MCF 10A (cell line): ENCODE results near the gene NTM. TPM values are rescaled to one million over a fixed set of nuclear protein-coding genes. Genes with fewer than 3 reads are reported as not detected.

Source experiments
- BruUV-seq: library from RNA; stranded (reverse); fragments of 400-500 nt; replicated peaks from 2 replicates; lab custom pipeline; 2021; lab: Mats Ljungman, UMichigan
- CTCF ChIA-PET: fragments of 300-600 bp; sonication (Branson Sonifier 250); formaldehyde crosslinking; extraction: SDS; loops from one replicate; lab custom pipeline; 2021; ENCODE audit warnings: antibody characterized with exemption, inconsistent platforms; lab: Yijun Ruan, JAX
- POLR2A ChIA-PET: fragments of 300-600, 350-650 bp; sonication (Branson Sonifier 250); formaldehyde crosslinking; extraction: SDS; loops from one replicate; lab custom pipeline; 2020; ENCODE audit warnings: antibody characterized with exemption, inconsistent platforms; lab: Yijun Ruan, JAX
- DNase-seq: peaks from one replicate; pipeline ENCODE4 v3.0.0-alpha.2; 2018; ENCODE audit not compliant: unreplicated experiment
- H3K27ac Mint-ChIP-seq: one replicate; pipeline ENCODE4 v1.8.0; 2022; ENCODE audit warnings: mild to moderate bottlenecking, low read depth, mixed read lengths; ENCODE audit not compliant: unreplicated experiment
- H3K27me3 Mint-ChIP-seq: one replicate; pipeline ENCODE4 v1.8.0; 2022; ENCODE audit warnings: mixed read lengths; ENCODE audit not compliant: insufficient read depth, unreplicated experiment
- H3K36me3 Mint-ChIP-seq: one replicate; pipeline ENCODE4 v1.8.0; 2022; ENCODE audit warnings: mild to moderate bottlenecking, moderate library complexity, mixed read lengths; ENCODE audit not compliant: insufficient read depth, unreplicated experiment
- H3K4me1 Mint-ChIP-seq: one replicate; pipeline ENCODE4 v1.8.0; 2022; ENCODE audit warnings: mixed read lengths; ENCODE audit not compliant: insufficient read depth, unreplicated experiment
- H3K4me3 Mint-ChIP-seq: one replicate; pipeline ENCODE4 v1.8.0; 2022; ENCODE audit warnings: mild to moderate bottlenecking, moderate library complexity, mixed read lengths; ENCODE audit not compliant: unreplicated experiment
- H3K9me3 Mint-ChIP-seq: one replicate; pipeline ENCODE4 v1.8.0; 2022; ENCODE audit warnings: mixed read lengths; ENCODE audit not compliant: unreplicated experiment
- intact Hi-C: fragments of 100-400 bp; cut with micrococcal nuclease; formaldehyde crosslinking; loops from 2 replicates; pipeline ENCODE4 v1.14.1; 2022
- total RNA-seq: library from RNA; stranded (reverse); gene quantifications from 2 replicates; pipeline ENCODE4 v1.2.3, GENCODE V29; 2022
- TF ChIP-seq, protein P1 (sequence below): fragments of 200-600 bp; IDR thresholded peaks from one replicate; pipeline ENCODE4 v1.8.0; 2022; ENCODE audit warnings: antibody characterized with exemption, mild to moderate bottlenecking; ENCODE audit not compliant: unreplicated experiment

The NTM gene
- total RNA-seq, 1 experiment from 2014 or later = not detected

DNA sequence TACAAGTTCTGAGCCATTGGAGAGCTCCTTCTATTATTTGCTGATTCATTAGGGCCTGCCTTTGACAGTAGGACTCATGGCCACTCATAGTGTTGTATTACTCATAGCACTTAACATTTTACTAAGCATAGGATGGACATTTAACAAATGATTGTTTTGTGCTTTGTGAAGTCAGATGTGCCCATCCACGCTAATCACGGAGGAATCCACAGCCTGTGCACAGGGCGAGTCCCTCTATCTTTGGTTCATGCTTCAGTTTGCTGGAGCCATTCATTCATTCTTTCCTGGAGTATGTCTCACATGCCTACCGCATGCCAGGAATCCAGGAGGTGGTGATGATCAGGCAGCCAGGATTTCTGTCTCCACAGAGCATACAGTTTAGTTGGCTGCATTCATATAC is 254.1 kb downstream of the NTM start:
- H3K9me3 Mint-ChIP-seq = peaks cover 8% of the 10 kb centered on the region
- BruUV-seq = no TSS peak
- no peaks in the 10 kb centered on the region for H3K27me3 Mint-ChIP-seq
- TF ChIP-seq, protein P1, sequence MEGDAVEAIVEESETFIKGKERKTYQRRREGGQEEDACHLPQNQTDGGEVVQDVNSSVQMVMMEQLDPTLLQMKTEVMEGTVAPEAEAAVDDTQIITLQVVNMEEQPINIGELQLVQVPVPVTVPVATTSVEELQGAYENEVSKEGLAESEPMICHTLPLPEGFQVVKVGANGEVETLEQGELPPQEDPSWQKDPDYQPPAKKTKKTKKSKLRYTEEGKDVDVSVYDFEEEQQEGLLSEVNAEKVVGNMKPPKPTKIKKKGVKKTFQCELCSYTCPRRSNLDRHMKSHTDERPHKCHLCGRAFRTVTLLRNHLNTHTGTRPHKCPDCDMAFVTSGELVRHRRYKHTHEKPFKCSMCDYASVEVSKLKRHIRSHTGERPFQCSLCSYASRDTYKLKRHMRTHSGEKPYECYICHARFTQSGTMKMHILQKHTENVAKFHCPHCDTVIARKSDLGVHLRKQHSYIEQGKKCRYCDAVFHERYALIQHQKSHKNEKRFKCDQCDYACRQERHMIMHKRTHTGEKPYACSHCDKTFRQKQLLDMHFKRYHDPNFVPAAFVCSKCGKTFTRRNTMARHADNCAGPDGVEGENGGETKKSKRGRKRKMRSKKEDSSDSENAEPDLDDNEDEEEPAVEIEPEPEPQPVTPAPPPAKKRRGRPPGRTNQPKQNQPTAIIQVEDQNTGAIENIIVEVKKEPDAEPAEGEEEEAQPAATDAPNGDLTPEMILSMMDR = no peak
- ChIA-PET POLR2A (no interaction called here), CTCF (interaction anchor here (0.7 kb wide), 1 partner anchor 10 kb away, joined by 3 read pairs; no protein-coding TSS in a partner anchor)
- H3K4me3 Mint-ChIP-seq = no peak overlapping the region
- no peaks in the 10 kb centered on the region for H3K36me3 Mint-ChIP-seq
- H3K27ac Mint-ChIP-seq = no peak overlapping the region
- DNase-seq = no peak
- no peaks in the 10 kb centered on the region for H3K4me1 Mint-ChIP-seq
- intact Hi-C loops = no loop called here

DNA sequence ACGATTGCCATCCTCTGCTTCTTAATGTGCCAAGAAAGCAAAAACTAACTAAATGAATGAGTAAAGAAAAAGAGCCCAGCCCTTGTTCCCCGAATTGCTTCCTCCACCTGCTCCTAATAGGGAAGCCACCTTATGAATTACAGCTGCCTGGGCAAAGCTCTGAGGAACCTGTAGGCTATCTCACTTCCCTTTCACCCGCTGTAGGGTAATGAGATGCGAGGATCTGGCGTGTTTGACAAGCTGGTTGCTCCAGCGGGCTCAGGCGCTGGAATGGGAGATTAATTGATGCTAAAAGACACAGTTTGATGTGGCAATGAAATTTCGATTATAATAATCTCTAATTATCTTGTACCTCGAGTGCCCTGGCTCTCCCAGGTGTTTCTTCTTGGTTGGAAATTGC is 256.4 kb downstream of the NTM start:
- intact Hi-C loops = no loop called here
- ChIA-PET POLR2A (no interaction called here), CTCF (no interaction called here)
- Mint-ChIP-seq H3K4me1 (no peaks in the 10 kb centered on the region), H3K27me3 (no peaks in the 10 kb centered on the region), H3K4me3 (no peak overlapping the region), H3K36me3 (no peaks in the 10 kb centered on the region), H3K9me3 (peaks cover 8% of the 10 kb centered on the region), H3K27ac (no peak overlapping the region)
- no peak for DNase-seq
- BruUV-seq = no TSS peak
- TF ChIP-seq, protein P1 = no peak

DNA sequence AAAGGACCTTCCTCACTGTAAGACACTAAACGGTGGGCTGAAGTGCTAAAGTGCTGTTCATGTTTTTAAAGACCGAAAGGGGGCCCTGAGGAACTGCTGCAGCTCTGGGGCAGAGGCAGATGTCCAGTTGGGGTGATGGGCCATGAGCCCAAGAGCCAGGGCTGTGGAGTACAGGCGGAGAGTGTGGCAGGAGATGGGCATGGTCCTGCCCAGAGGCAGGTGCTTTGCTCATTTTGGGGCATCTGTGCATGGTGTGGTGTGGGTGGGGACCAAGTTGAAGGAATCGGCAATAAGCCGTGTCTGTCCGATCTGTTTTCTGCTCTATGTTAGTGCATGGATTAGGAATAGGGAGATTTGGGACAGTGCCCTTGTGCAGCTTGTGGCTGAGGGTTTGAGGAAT is 258.3 kb downstream of the NTM start:
- Mint-ChIP-seq H3K27ac (no peak overlapping the region), H3K9me3 (peaks cover 15% of the 10 kb centered on the region), H3K36me3 (no peaks in the 10 kb centered on the region), H3K4me1 (no peaks in the 10 kb centered on the region), H3K27me3 (no peaks in the 10 kb centered on the region), H3K4me3 (no peak overlapping the region)
- DNase-seq = no peak
- ChIA-PET POLR2A (no interaction called here), CTCF (interaction anchor here (2.2 kb wide), 1 partner anchor 563 kb away, joined by 7 read pairs; no protein-coding TSS in a partner anchor)
- intact Hi-C loops = no loop called here
- TF ChIP-seq, protein P1 = no peak
- BruUV-seq = no TSS peak

DNA sequence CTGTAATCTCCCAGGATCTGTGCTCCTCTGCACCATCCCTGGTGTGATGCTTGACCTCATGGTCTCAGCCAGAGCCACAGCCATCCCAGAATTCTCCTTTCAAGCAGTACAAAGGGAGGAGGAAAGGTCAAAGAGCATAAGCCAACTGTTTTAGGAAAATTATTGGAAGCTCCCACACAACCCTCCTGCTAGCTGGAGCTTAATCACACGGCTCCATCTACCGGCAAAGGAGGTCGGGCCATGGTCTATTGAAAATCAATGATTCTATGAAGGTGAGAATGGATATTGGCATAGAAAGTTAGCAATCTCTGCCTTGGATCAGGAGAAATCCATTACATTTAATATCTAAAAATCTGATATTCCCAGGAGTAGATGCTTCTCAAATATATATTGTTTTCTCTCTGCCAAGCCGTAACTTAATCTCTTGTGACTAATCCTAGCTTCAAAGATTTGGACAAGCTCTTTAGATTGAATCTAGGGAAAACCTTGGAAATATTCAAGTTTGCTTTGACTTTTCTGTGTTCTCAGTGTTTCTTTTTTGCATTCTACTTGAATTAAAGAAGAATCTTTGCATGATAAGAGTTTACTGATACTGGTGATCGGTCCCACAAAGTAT is 259.6 kb downstream of the NTM start:
- ChIA-PET POLR2A (no interaction called here), CTCF (interaction anchor here (1.0 to 2.2 kb wide), 2 partner anchors 44 to 564 kb away, joined by 4 to 7 read pairs; no protein-coding TSS in a partner anchor)
- H3K27me3 Mint-ChIP-seq = no peaks in the 10 kb centered on the region
- TF ChIP-seq, protein P1 = no peak
- intact Hi-C loops = no loop called here
- H3K4me3 Mint-ChIP-seq = no peak overlapping the region
- no peaks in the 10 kb centered on the region for H3K36me3 Mint-ChIP-seq
- no peak overlapping the region for H3K27ac Mint-ChIP-seq
- no peaks in the 10 kb centered on the region for H3K4me1 Mint-ChIP-seq
- peaks cover 18% of the 10 kb centered on the region for H3K9me3 Mint-ChIP-seq
- no peak for DNase-seq
- BruUV-seq = no TSS peak
